Body of pancreas (tissue), 4 donors: ENCODE measurements around the gene PDLIM5. TPM values are rescaled to one million over a fixed set of nuclear protein-coding genes. Genes with fewer than 3 reads are reported as not detected.

ENCODE experiments used
- ATAC-seq: fragments of 150-250 bp; one replicate; pipeline ENCODE4 v1.9.1; 2016
- DNase-seq, 4 donors: peaks; one replicate each; pipeline ENCODE4 v3.0.0-alpha.2; 2019
- H3K27ac ChIP-seq, 4 donors: fragments of 200-600 bp; sonication (generic); 1 replicate in 3 of 4; 2 replicates in 1 of 4; pipeline versions ENCODE4 v1.5.1 to v1.6.1; 2016 to 2019; ENCODE audit warnings: mild to moderate bottlenecking in 1 of 4, mixed read lengths in 1 of 4, moderate library complexity in 1 of 4
- H3K27me3 ChIP-seq, 2 donors: fragments of 200-600 bp; sonication (generic); one replicate each; pipeline ENCODE4 v1.6.0; 2016; ENCODE audit warnings: mild to moderate bottlenecking in 1 of 2
- H3K36me3 ChIP-seq, 2 donors: fragments of 200-600 bp; sonication (generic); replicated peaks in 1 of 2; 2 replicates each; pipeline ENCODE4 v1.5.1; 2016; ENCODE audit warnings: low read depth in 2 of 2; ENCODE audit not compliant: insufficient read depth in 1 of 2
- H3K4me1 ChIP-seq: fragments of 200-600 bp; sonication (generic); one replicate; pipeline ENCODE4 v1.6.0; 2016
- H3K4me3 ChIP-seq, 2 donors: fragments of 200-600 bp; sonication (generic); 1 replicate in 1 of 2; 2 replicates in 1 of 2; pipeline ENCODE4 v1.5.1; 2016 to 2019
- H3K9me3 ChIP-seq, 3 donors: fragments of 200-600 bp; sonication (generic); 1 replicate in 2 of 3; 2 replicates in 1 of 3; pipeline ENCODE4 v1.5.1; 2016
- CTCF ChIP-seq, 7 experiments: fragments of 450-650 bp in 4 of 7; fragments of 200-600 bp in 3 of 7; sonication (generic) in 3 of 7; IDR thresholded peaks; one replicate each; pipeline ENCODE4 v1.5.1; 2016 to 2019; ENCODE audit warnings: antibody characterized with exemption in 7 of 7
- POLR2A ChIP-seq, 3 donors: fragments of 450-650 bp; IDR thresholded peaks; one replicate each; pipeline ENCODE4 v1.6.1; 2016; ENCODE audit warnings: antibody characterized with exemption in 3 of 3, mild to moderate bottlenecking in 2 of 3
- WGBS, 2 donors: methylation state at CpG; one replicate each; pipeline ENCODE4 v1.1.5; 2017; 5-methylcytosine and 5-hydroxymethylcytosine counted together
- intact Hi-C: fragments of 100-400 bp; cut with DNase I; formaldehyde crosslinking; loops from one replicate; pipeline ENCODE4 v1.15.1; 2023
- total RNA-seq, 2 donors: library from RNA; depleted of rRNA; stranded (reverse); fragments of >200 nt; gene quantifications; one replicate each; pipeline ENCODE4 v1.1.0, GENCODE V29; 2016

Gene PDLIM5
- total RNA-seq, 2 donors from 2014 or later, result 44.2 to 70.3 TPM

DNA sequence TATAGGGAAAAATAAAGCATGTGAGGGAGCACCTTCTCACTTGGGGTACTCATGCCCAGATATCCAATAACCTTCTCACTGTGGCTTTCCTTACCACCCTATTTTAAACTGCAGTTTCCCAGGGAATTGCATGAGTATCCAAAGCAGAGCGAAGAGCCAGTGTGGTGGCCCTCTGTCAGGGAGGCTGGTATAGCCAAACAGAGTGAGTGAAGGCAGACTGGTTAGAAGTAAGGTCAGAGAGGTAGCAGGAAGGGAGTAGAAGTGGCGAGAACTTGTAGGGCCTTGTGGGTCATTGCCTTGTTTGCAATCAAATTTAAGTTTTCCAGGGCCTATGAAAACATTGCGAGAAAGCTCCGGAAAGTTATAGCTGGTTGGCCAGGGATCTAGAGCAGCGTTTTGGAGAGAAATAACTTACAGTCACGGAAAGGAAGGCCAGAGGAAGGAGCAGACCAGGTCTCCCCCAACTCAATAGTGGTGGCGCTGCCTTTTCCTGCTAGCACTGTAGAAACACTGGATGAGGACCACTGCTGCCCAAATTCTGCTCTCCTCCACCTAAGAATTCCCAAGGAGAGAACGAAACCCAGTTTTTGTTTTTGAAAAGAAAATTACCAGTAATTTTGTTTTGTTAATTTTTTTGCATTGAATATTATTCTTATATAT lies 77.2 kb downstream of the PDLIM5 start:
- no peak overlapping the region for H3K4me3 ChIP-seq
- H3K9me3 ChIP-seq, result no peaks in the 10 kb centered on the region
- ATAC-seq (no peak), DNase-seq (no peak)
- TF ChIP-seq CTCF (IDR thresholded peaks at IDR 0.05), result no peak
- no peak for TF ChIP-seq POLR2A (IDR thresholded peaks at IDR 0.05)
- H3K4me1 ChIP-seq, result peaks cover 41% of the 10 kb centered on the region
- no peaks in the 10 kb centered on the region for H3K27me3 ChIP-seq
- H3K36me3 ChIP-seq, result no peaks in the 10 kb centered on the region
- 88 to 94% methylated on average over 8 of the region's 8 CpGs for WGBS, 2 donors
- intact Hi-C loops, result no loop called here
- no peak overlapping the region for H3K27ac ChIP-seq

DNA sequence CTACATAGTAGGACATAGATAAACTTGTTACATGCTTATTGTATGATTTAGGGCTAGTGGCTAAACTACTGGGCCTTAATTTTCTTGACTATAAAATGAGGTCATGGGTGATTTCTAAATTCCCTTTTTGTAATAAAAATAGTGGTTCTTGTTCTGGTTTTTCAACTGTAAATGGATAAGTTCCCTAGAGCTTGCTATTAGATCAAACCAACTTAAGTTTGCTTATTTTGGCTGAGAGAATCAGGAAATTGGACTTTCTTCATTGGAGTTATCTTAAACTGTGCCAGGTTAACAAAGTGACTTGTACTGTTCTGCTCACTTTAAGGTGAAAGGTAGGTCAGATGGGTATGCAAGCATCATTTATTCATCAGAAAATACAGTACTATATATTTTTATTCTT lies 78.3 kb downstream of the PDLIM5 start:
- H3K4me3 ChIP-seq, result no peak overlapping the region

GRCh38 chr4:94531991-94532789 lies 80.4 kb downstream of the PDLIM5 start:
- WGBS, 2 donors, result 87 to 95% methylated on average over 9 of the region's 9 CpGs
- ATAC-seq, result no peak
- Histone ChIP-seq H3K9me3 (no peaks in the 10 kb centered on the region), H3K4me1 (peaks cover 56% of the 10 kb centered on the region), H3K36me3 (no peaks in the 10 kb centered on the region), H3K27me3 (no peaks in the 10 kb centered on the region), H3K27ac (no peak overlapping the region), H3K4me3 (no peak overlapping the region)
- DNase-seq, result no peak
- no peak for TF ChIP-seq CTCF (IDR thresholded peaks at IDR 0.05)
- no peak for TF ChIP-seq POLR2A (IDR thresholded peaks at IDR 0.05)
- intact Hi-C loops, result no loop called here

More for the DNA sequence above, 78.3 kb downstream of the PDLIM5 start:
- Histone ChIP-seq H3K4me1 (peaks cover 51% of the 10 kb centered on the region), H3K27me3 (no peaks in the 10 kb centered on the region), H3K27ac (peak overlapping the region in 1 of 4 donors; percentile 1), H3K9me3 (no peaks in the 10 kb centered on the region), H3K36me3 (no peaks in the 10 kb centered on the region)
- TF ChIP-seq CTCF (IDR thresholded peaks at IDR 0.05) (no peak), POLR2A (IDR thresholded peaks at IDR 0.05) (no peak)
- ATAC-seq, result peak; percentile 26
- intact Hi-C loops, result no loop called here
- no peak for DNase-seq

- intact Hi-C loops, result no loop called here
- Histone ChIP-seq H3K4me3 (no peak overlapping the region), H3K27me3 (no peaks in the 10 kb centered on the region), H3K4me1 (peaks cover 45% of the 10 kb centered on the region), H3K36me3 (no peaks in the 10 kb centered on the region), H3K9me3 (no peaks in the 10 kb centered on the region), H3K27ac (no peak overlapping the region)
- DNase-seq (no peak), ATAC-seq (no peak)
- 74 to 80% methylated on average over 4 of the region's 4 CpGs for WGBS, 2 donors
- TF ChIP-seq POLR2A (IDR thresholded peaks at IDR 0.05), result no peak
- no peak for TF ChIP-seq CTCF (IDR thresholded peaks at IDR 0.05)
These were observed 81.9 kb downstream of the PDLIM5 start for GRCh38 chr4:94533405-94534223.
